H9 (cell line): ENCODE results near the gene JAKMIP1. TPM values are rescaled to one million over a fixed set of nuclear protein-coding genes. Genes with fewer than 3 reads are reported as not detected.

Source experiments
- DNase-seq: peaks from one replicate; pipeline ENCODE4 v3.0.0-alpha.2; 2017
- H2AFZ ChIP-seq: one replicate; pipeline ENCODE4 v1.6.1; 2013; ENCODE audit warnings: mild to moderate bottlenecking, low read length, control low read depth, moderate library complexity
- H2AK5ac ChIP-seq: 2 replicates; pipeline ENCODE4 v1.6.1; 2013; ENCODE audit warnings: low read length, control low read depth, mixed read lengths; ENCODE audit not compliant: insufficient read length
- H2BK120ac ChIP-seq: one replicate; pipeline ENCODE4 v1.6.1; 2013; ENCODE audit warnings: low read depth, mild to moderate bottlenecking, low read length, control low read depth, inconsistent platforms; ENCODE audit not compliant: poor library complexity, severe bottlenecking
- H2BK12ac ChIP-seq: 2 replicates; pipeline ENCODE4 v1.6.1; 2013; ENCODE audit warnings: low read length, control low read depth, mixed read lengths, low read depth; ENCODE audit not compliant: insufficient read length
- H2BK15ac ChIP-seq: 2 replicates; pipeline ENCODE4 v1.6.1; 2013; ENCODE audit warnings: low read depth, low read length, control low read depth
- H2BK20ac ChIP-seq: one replicate; pipeline ENCODE4 v1.6.1; 2013; ENCODE audit warnings: low read depth, mild to moderate bottlenecking, low read length, control low read depth, inconsistent platforms; ENCODE audit not compliant: poor library complexity, severe bottlenecking
- H2BK5ac ChIP-seq: 2 replicates; pipeline ENCODE4 v1.6.1; 2013; ENCODE audit warnings: low read length, control low read depth, mixed read lengths; ENCODE audit not compliant: insufficient read length
- H3K14ac ChIP-seq: 2 replicates; pipeline ENCODE4 v1.6.1; 2013; ENCODE audit warnings: low read length, control low read depth; ENCODE audit not compliant: insufficient read depth
- H3K18ac ChIP-seq: 2 replicates; pipeline ENCODE4 v1.6.1; 2013; ENCODE audit warnings: low read depth, mild to moderate bottlenecking, mixed read lengths, low read length, control low read depth; ENCODE audit not compliant: insufficient read length
- H3K23ac ChIP-seq: 2 replicates; pipeline ENCODE4 v1.6.1; 2013; ENCODE audit warnings: low read length, control low read depth, mixed read lengths, low read depth; ENCODE audit not compliant: insufficient read length
- H3K23me2 ChIP-seq: 2 replicates; pipeline ENCODE4 v1.6.1; 2013; ENCODE audit warnings: low read depth, mild to moderate bottlenecking, mixed read lengths, low read length, control low read depth; ENCODE audit not compliant: insufficient read length, poor library complexity, severe bottlenecking
- H3K27ac ChIP-seq: 2 replicates; pipeline ENCODE4 v1.5.1; 2013; ENCODE audit warnings: low read length, control low read depth, mixed read lengths, low read depth; ENCODE audit not compliant: insufficient read length
- H3K27me3 ChIP-seq: 2 replicates; pipeline ENCODE4 v1.6.1; 2013; ENCODE audit warnings: low read length, control low read depth, inconsistent platforms; ENCODE audit not compliant: insufficient read depth
- H3K4ac ChIP-seq: 2 replicates; pipeline ENCODE4 v1.6.1; 2013; ENCODE audit warnings: low read depth, mild to moderate bottlenecking, control low read depth, inconsistent platforms, low read length, moderate library complexity
- H3K4me1 ChIP-seq: 2 replicates; pipeline ENCODE4 v1.6.1; 2013; ENCODE audit warnings: low read length, control low read depth, inconsistent platforms; ENCODE audit not compliant: insufficient read depth
- H3K4me2 ChIP-seq: 2 replicates; pipeline ENCODE4 v1.6.1; 2013; ENCODE audit warnings: low read length, control low read depth, mixed read lengths; ENCODE audit not compliant: insufficient read length, insufficient read depth
- H3K56ac ChIP-seq: 2 replicates; pipeline ENCODE4 v1.6.1; 2013; ENCODE audit warnings: low read depth, mild to moderate bottlenecking, mixed read lengths, low read length, control low read depth; ENCODE audit not compliant: insufficient read length
- H3K79me1 ChIP-seq: 2 replicates; pipeline ENCODE4 v1.6.1; 2013; ENCODE audit warnings: low read depth, mild to moderate bottlenecking, moderate library complexity, low read length, control low read depth, inconsistent platforms; ENCODE audit not compliant: insufficient read depth, poor library complexity, severe bottlenecking
- H3K79me2 ChIP-seq: 2 replicates; pipeline ENCODE4 v1.6.1; 2013; ENCODE audit warnings: low read length, control low read depth, inconsistent platforms; ENCODE audit not compliant: insufficient read depth
- H3K9ac ChIP-seq: 2 replicates; pipeline ENCODE4 v1.6.1; 2013; ENCODE audit warnings: low read length, control low read depth, mixed read lengths; ENCODE audit not compliant: insufficient read length; ENCODE audit errors: extremely low read depth
- H3K9me3 ChIP-seq: one replicate; pipeline ENCODE4 v1.6.1; 2013; ENCODE audit warnings: low read depth, low read length, inconsistent platforms; ENCODE audit not compliant: control insufficient read depth
- H3T11ph ChIP-seq: one replicate; pipeline ENCODE4 v1.6.1; 2013; ENCODE audit warnings: mild to moderate bottlenecking, low read length, control low read depth, inconsistent platforms
- H4K20me1 ChIP-seq: one replicate; pipeline ENCODE4 v1.6.1; 2013; ENCODE audit not compliant: control insufficient read depth, insufficient read length, insufficient read depth
- H4K5ac ChIP-seq: 2 replicates; pipeline ENCODE4 v1.6.1; 2013; ENCODE audit warnings: low read depth, mild to moderate bottlenecking, mixed read lengths, low read length, control low read depth; ENCODE audit not compliant: insufficient read length
- H4K8ac ChIP-seq: replicated peaks from 2 replicates; pipeline ENCODE4 v1.6.1; 2013; ENCODE audit warnings: low read length, control low read depth, mixed read lengths, low read depth; ENCODE audit not compliant: insufficient read length
- H4K91ac ChIP-seq: 2 replicates; pipeline ENCODE4 v1.6.1; 2013; ENCODE audit warnings: low read depth, mild to moderate bottlenecking, moderate library complexity, mixed read lengths, low read length, control low read depth; ENCODE audit not compliant: insufficient read length
- H3K27ac Mint-ChIP-seq, 3 experiments: 2 replicates in 2 of 3; 3 replicates in 1 of 3; pipeline ENCODE4 v1.8.0; 2020 to 2021; ENCODE audit warnings: mixed read lengths in 3 of 3, mild to moderate bottlenecking in 1 of 3, moderate library complexity in 1 of 3
- H3K27me3 Mint-ChIP-seq: 2 replicates; pipeline ENCODE4 v1.8.0; 2021; ENCODE audit warnings: low read depth, mild to moderate bottlenecking, moderate library complexity, mixed read lengths
- H3K36me3 Mint-ChIP-seq, 3 experiments: 2 replicates in 2 of 3; 3 replicates in 1 of 3; pipeline ENCODE4 v1.8.0; 2020 to 2021; ENCODE audit warnings: low read depth in 3 of 3, mixed read lengths in 3 of 3; ENCODE audit not compliant: insufficient read depth in 1 of 3
- H3K4me1 Mint-ChIP-seq, 2 experiments: 2 replicates each; pipeline ENCODE4 v1.8.0; 2020; ENCODE audit warnings: mixed read lengths in 2 of 2
- H3K4me3 Mint-ChIP-seq, 2 experiments: 2 replicates in 1 of 2; 3 replicates in 1 of 2; pipeline ENCODE4 v1.8.0; 2020 to 2021; ENCODE audit warnings: mild to moderate bottlenecking in 2 of 2, mixed read lengths in 2 of 2, moderate library complexity in 1 of 2
- H3K9me3 Mint-ChIP-seq, 2 experiments: 2 replicates in 1 of 2; 3 replicates in 1 of 2; pipeline ENCODE4 v1.8.0; 2020; ENCODE audit warnings: mild to moderate bottlenecking in 2 of 2, mixed read lengths in 2 of 2, moderate library complexity in 1 of 2
- WGBS: extraction: QIAGEN DNeasy Blood & Tissue Kit; methylation state at CpG from one replicate; pipeline ENCODE4 v1.1.7; 2013; ENCODE audit warnings: missing lambda C conversion rate, low lambda C conversion rate, mixed read lengths; ENCODE audit not compliant: insufficient read length; ENCODE audit errors: extremely low coverage; 5-methylcytosine and 5-hydroxymethylcytosine counted together
- total RNA-seq: library from RNA; stranded (reverse); gene quantifications from 2 replicates; pipeline ENCODE4 v1.2.1, GENCODE V29; 2021
- TF ChIP-seq, protein P1 (sequence below): fragments of 200-600 bp; sonication (generic); conservative IDR thresholded peaks from 3 replicates; pipeline ENCODE4 v1.8.0; 2021; ENCODE audit warnings: antibody characterized with exemption, mild to moderate bottlenecking

Gene JAKMIP1
- total RNA-seq, 1 experiment from 2014 or later, result 1.5 TPM

DNA sequence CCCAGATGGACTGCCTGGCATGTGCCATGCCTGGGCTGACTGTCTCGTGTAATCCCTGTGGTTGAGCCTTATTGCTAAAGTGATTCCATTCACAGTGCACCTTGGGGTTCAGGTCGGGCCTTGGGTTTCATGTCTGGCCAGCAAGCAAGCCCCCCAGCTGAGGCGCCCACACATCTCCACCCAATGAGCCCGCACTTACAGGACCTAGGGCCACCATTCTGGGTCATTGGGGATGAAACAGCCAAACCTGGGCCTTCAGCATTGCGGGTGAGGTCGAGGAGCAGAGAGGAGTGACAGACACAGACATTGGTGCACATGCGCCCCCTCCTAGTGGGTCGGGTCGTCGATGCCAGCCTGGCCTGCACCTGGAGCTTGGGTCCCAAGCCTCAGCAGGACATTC lies 48.0 kb upstream of the JAKMIP1 start:
- Histone ChIP-seq H2BK15ac (no peak overlapping the region), H3K79me2 (no peaks in the 10 kb centered on the region), H3K9ac (no peak overlapping the region), H4K8ac (no peak overlapping the region), H3T11ph (no peak overlapping the region), H3K18ac (no peak overlapping the region), H2AFZ (no peak overlapping the region), H3K27me3 (no peaks in the 10 kb centered on the region; the same call in 1 of the 2 replicates), H3K23ac (no peak overlapping the region), H3K14ac (no peak overlapping the region; the same call in 1 of the 2 replicates), H2BK120ac (no peak overlapping the region), H4K20me1 (no peaks in the 10 kb centered on the region), H2BK20ac (no peak overlapping the region), H4K91ac (no peak overlapping the region), H2BK12ac (no peak overlapping the region), H3K4me2 (no peak overlapping the region), H2BK5ac (no peak overlapping the region), H3K23me2 (peaks cover 3% of the 10 kb centered on the region), H3K4me1 (no peaks in the 10 kb centered on the region), H3K9me3 (no peaks in the 10 kb centered on the region), H3K4ac (no peak overlapping the region), H3K79me1 (no peaks in the 10 kb centered on the region), H3K27ac (no peak overlapping the region), H3K56ac (no peak overlapping the region), H2AK5ac (no peak overlapping the region), H4K5ac (no peak overlapping the region)
- H3K9me3 Mint-ChIP-seq, result peaks cover 12 to 14% of the 10 kb centered on the region in 2 experiments; a peak in 4 of 5 replicates
- no peak overlapping the region for H3K4me3 Mint-ChIP-seq
- DNase-seq, result no peak
- H3K27ac Mint-ChIP-seq, result no peak overlapping the region; a peak in 1 of 7 replicates
- WGBS, result no CpG with 5 or more reads among the region's 10 CpGs
- peaks cover 5% of the 10 kb centered on the region for H3K27me3 Mint-ChIP-seq
- TF ChIP-seq, protein P1, sequence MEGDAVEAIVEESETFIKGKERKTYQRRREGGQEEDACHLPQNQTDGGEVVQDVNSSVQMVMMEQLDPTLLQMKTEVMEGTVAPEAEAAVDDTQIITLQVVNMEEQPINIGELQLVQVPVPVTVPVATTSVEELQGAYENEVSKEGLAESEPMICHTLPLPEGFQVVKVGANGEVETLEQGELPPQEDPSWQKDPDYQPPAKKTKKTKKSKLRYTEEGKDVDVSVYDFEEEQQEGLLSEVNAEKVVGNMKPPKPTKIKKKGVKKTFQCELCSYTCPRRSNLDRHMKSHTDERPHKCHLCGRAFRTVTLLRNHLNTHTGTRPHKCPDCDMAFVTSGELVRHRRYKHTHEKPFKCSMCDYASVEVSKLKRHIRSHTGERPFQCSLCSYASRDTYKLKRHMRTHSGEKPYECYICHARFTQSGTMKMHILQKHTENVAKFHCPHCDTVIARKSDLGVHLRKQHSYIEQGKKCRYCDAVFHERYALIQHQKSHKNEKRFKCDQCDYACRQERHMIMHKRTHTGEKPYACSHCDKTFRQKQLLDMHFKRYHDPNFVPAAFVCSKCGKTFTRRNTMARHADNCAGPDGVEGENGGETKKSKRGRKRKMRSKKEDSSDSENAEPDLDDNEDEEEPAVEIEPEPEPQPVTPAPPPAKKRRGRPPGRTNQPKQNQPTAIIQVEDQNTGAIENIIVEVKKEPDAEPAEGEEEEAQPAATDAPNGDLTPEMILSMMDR, result no peak
- H3K36me3 Mint-ChIP-seq, result peaks cover 0 to 3% (median 2%) of the 10 kb centered on the region in 3 experiments; a peak in 3 of 7 replicates
- peaks cover 13 to 17% of the 10 kb centered on the region in 2 experiments for H3K4me1 Mint-ChIP-seq
